HEK293 (cell line): Measurements from ENCODE around the gene SAMM50.

Experiments
- ELK4 ChIP-seq: IDR thresholded peaks from 2 replicates; pipeline ENCODE4 v1.6.1; 2011; ENCODE audit warnings: mild to moderate bottlenecking, low read depth, low read length, borderline replicate concordance
- PRDM2 ChIP-seq: fragments of 450-650 bp; formaldehyde crosslinking; IDR thresholded peaks from 2 replicates; pipeline ENCODE4 v1.5.1; 2016; ENCODE audit warnings: missing biosample characterization, missing genetic modification characterization, borderline replicate concordance
- TCF7L2 ChIP-seq: IDR thresholded peaks from 2 replicates; pipeline ENCODE4 v1.6.1; 2011; ENCODE audit warnings: low read depth, mild to moderate bottlenecking, inconsistent platforms, low read length, moderate library complexity, borderline replicate concordance
- YY1 ChIP-seq: fragments of 450-650 bp; formaldehyde crosslinking; IDR thresholded peaks from 2 replicates; pipeline ENCODE4 v1.5.1; 2018; ENCODE audit warnings: missing biosample characterization, missing genetic modification characterization
- ZFP41 ChIP-seq: fragments of 450-650 bp; formaldehyde crosslinking; IDR thresholded peaks from 2 replicates; pipeline ENCODE4 v1.5.1; 2016; ENCODE audit warnings: missing biosample characterization, missing genetic modification characterization, borderline replicate concordance
- ZNF10 ChIP-seq: fragments of 450-650 bp; formaldehyde crosslinking; IDR thresholded peaks from 2 replicates; pipeline ENCODE4 v1.5.1; 2017; ENCODE audit warnings: missing biosample characterization, missing genetic modification characterization
- ZNF19 ChIP-seq: fragments of 450-650 bp; formaldehyde crosslinking; IDR thresholded peaks from 2 replicates; pipeline ENCODE4; 2016; ENCODE audit warnings: missing biosample characterization, missing genetic modification characterization, low read depth
- ZNF274 ChIP-seq, 2 experiments: fragments of 200-500 bp in 1 of 2; fragments of 450-650 bp in 1 of 2; sonication (Bioruptor generic) in 1 of 2; formaldehyde crosslinking in 1 of 2; IDR thresholded peaks; 2 replicates each; pipeline versions ENCODE4 v1.5.1 to v1.6.1; 2014 to 2016; ENCODE audit warnings: borderline replicate concordance in 1 of 2, inconsistent platforms in 1 of 2, low read length in 1 of 2, missing biosample characterization in 1 of 2, missing genetic modification characterization in 1 of 2
- ZNF324 ChIP-seq: fragments of 450-650 bp; formaldehyde crosslinking; IDR thresholded peaks from 2 replicates; pipeline ENCODE4 v1.5.1; 2016; ENCODE audit warnings: missing biosample characterization, missing genetic modification characterization
- ZNF362 ChIP-seq: fragments of 450-650 bp; formaldehyde crosslinking; IDR thresholded peaks from 2 replicates; pipeline ENCODE4 v1.5.1; 2016; ENCODE audit warnings: missing biosample characterization, missing genetic modification characterization
- ZNF561 ChIP-seq: fragments of 450-650 bp; IDR thresholded peaks from 2 replicates; pipeline ENCODE4 v1.5.1; 2018; ENCODE audit warnings: missing biosample characterization, missing genetic modification characterization, borderline replicate concordance
- TF ChIP-seq, protein P1 (sequence below): fragments of 450-650 bp; formaldehyde crosslinking; IDR thresholded peaks from 2 replicates; pipeline ENCODE4 v1.5.1; 2016; ENCODE audit warnings: missing biosample characterization, missing genetic modification characterization
- TF ChIP-seq, protein P2 (sequence below): fragments of 450-650 bp; IDR thresholded peaks from 2 replicates; pipeline ENCODE4 v1.5.1; 2018; ENCODE audit warnings: missing biosample characterization, missing genetic modification characterization

- no peak for TF ChIP-seq ELK4
- no peak for TF ChIP-seq ZFP41 (tag by site-specific recombination)
- no peak for TF ChIP-seq PRDM2 (tag by site-specific recombination)
- TF ChIP-seq ZNF324 (tag by site-specific recombination), result no peak
- TF ChIP-seq, protein P1, sequence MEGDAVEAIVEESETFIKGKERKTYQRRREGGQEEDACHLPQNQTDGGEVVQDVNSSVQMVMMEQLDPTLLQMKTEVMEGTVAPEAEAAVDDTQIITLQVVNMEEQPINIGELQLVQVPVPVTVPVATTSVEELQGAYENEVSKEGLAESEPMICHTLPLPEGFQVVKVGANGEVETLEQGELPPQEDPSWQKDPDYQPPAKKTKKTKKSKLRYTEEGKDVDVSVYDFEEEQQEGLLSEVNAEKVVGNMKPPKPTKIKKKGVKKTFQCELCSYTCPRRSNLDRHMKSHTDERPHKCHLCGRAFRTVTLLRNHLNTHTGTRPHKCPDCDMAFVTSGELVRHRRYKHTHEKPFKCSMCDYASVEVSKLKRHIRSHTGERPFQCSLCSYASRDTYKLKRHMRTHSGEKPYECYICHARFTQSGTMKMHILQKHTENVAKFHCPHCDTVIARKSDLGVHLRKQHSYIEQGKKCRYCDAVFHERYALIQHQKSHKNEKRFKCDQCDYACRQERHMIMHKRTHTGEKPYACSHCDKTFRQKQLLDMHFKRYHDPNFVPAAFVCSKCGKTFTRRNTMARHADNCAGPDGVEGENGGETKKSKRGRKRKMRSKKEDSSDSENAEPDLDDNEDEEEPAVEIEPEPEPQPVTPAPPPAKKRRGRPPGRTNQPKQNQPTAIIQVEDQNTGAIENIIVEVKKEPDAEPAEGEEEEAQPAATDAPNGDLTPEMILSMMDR (tag by site-specific recombination), result no peak
- TF ChIP-seq YY1, result no peak
- TF ChIP-seq ZNF362 (tag by site-specific recombination), result no peak
- TF ChIP-seq TCF7L2, result no peak
- TF ChIP-seq ZNF274 (IDR thresholded peaks at IDR 0.05; ENCODE audit: low read length), result no peak
- TF ChIP-seq ZNF274 (tag by site-specific recombination; IDR thresholded peaks at IDR 0.05; ENCODE audit: borderline replicate concordance), result no peak
- no peak for TF ChIP-seq ZNF19 (tag by site-specific recombination)
- TF ChIP-seq, protein P2, sequence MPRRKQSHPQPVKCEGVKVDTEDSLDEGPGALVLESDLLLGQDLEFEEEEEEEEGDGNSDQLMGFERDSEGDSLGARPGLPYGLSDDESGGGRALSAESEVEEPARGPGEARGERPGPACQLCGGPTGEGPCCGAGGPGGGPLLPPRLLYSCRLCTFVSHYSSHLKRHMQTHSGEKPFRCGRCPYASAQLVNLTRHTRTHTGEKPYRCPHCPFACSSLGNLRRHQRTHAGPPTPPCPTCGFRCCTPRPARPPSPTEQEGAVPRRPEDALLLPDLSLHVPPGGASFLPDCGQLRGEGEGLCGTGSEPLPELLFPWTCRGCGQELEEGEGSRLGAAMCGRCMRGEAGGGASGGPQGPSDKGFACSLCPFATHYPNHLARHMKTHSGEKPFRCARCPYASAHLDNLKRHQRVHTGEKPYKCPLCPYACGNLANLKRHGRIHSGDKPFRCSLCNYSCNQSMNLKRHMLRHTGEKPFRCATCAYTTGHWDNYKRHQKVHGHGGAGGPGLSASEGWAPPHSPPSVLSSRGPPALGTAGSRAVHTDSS (tag by site-specific recombination), result no peak
- no peak for TF ChIP-seq ZNF561
- no peak for TF ChIP-seq ZNF10 (tag by site-specific recombination)
Observed at GRCh38 chr22:43924877-43925276, 30.4 kb upstream of the SAMM50 start.
